Stromal cell of bone marrow (primary cell): Measurements from ENCODE around the gene MINDY3.
"Not testable (repeated sequence)": the region's sequence is repeated elsewhere in the genome, so short reads cannot be mapped to it uniquely, and the experiment has no call there.

Experiments used
- DNase-seq: peaks from one replicate; pipeline ENCODE4 v3.0.0-alpha.2; 2012; ENCODE audit warnings: low read depth

MINDY3 gene

GRCh38 chr10:15859906-15860691 is at the start of gene MINDY3:
Gene MINDY3, minus strand, starts transcription at chr10:15860507. Its CDS starts 208 bp downstream, at chr10:15860299.
- peak; percentile 71 for DNase-seq

- DNase-seq = no peak
Measured at GRCh38 chr10:15901889-15902288, 41.6 kb upstream of the MINDY3 start.

GRCh38 chr10:15898046-15898445 is 37.7 kb upstream of the MINDY3 start:
- peak; percentile 9 for DNase-seq

GRCh38 chr10:15897287-15897686 is 37.0 kb upstream of the MINDY3 start:
- DNase-seq = peak; percentile 12

- no peak for DNase-seq
Measured at GRCh38 chr10:15896654-15897053, 36.3 kb upstream of the MINDY3 start.

- no peak for DNase-seq
Measured at GRCh38 chr10:15884447-15884846, 24.1 kb upstream of the MINDY3 start.

- DNase-seq = no peak
Measured at GRCh38 chr10:15881542-15881941, 21.2 kb upstream of the MINDY3 start.

- DNase-seq = no peak
Measured at GRCh38 chr10:15879663-15880062, 19.4 kb upstream of the MINDY3 start.

- no peak for DNase-seq
Measured at GRCh38 chr10:15879058-15879457, 18.8 kb upstream of the MINDY3 start.

GRCh38 chr10:15877836-15878576 is 17.7 kb upstream of the MINDY3 start:
- no peak for DNase-seq

- DNase-seq = not testable (repeated sequence)
Measured at GRCh38 chr10:15876274-15876673, 16.0 kb upstream of the MINDY3 start.

GRCh38 chr10:15872645-15873044 is 12.3 kb upstream of the MINDY3 start:
- DNase-seq = not testable (repeated sequence)

GRCh38 chr10:15871823-15872222 is 11.5 kb upstream of the MINDY3 start:
- no peak for DNase-seq

GRCh38 chr10:15869935-15870334 is 9.6 kb upstream of the MINDY3 start:
- DNase-seq = no peak

- no peak for DNase-seq
Measured at GRCh38 chr10:15868006-15868405, 7.7 kb upstream of the MINDY3 start.

- DNase-seq = no peak
Measured at GRCh38 chr10:15865304-15865703, 5.0 kb upstream of the MINDY3 start.

- DNase-seq = no peak
Measured at GRCh38 chr10:15864419-15864818, 4.1 kb upstream of the MINDY3 start.

- no peak for DNase-seq
Measured at GRCh38 chr10:15863733-15864132, 3.4 kb upstream of the MINDY3 start.

- no peak for DNase-seq
Measured at GRCh38 chr10:15863323-15863722, 3.0 kb upstream of the MINDY3 start.

- no peak for DNase-seq
Measured at GRCh38 chr10:15860692-15861201, 440 bp upstream of the MINDY3 start.

GRCh38 chr10:15859509-15859905 is 800 bp downstream of the MINDY3 start:
- no peak for DNase-seq

GRCh38 chr10:15858861-15859281 is 1.4 kb downstream of the MINDY3 start:
- DNase-seq = no peak

GRCh38 chr10:15857107-15857575 is 3.2 kb downstream of the MINDY3 start:
- no peak for DNase-seq
